GM12874 (cell line): ENCODE data around the gene NKIRAS1.

Experiments
- TF ChIP-seq, protein P1 (sequence below): IDR thresholded peaks from 2 replicates; pipeline ENCODE4 v1.5.1; 2011; ENCODE audit warnings: low read depth, mild to moderate bottlenecking, control low read depth, low read length, moderate library complexity; ENCODE audit not compliant: insufficient read depth

NKIRAS1 gene

GRCh38 chr3:23869977-23870662 lies 46.7 kb downstream of the NKIRAS1 start:
- TF ChIP-seq, protein P1, sequence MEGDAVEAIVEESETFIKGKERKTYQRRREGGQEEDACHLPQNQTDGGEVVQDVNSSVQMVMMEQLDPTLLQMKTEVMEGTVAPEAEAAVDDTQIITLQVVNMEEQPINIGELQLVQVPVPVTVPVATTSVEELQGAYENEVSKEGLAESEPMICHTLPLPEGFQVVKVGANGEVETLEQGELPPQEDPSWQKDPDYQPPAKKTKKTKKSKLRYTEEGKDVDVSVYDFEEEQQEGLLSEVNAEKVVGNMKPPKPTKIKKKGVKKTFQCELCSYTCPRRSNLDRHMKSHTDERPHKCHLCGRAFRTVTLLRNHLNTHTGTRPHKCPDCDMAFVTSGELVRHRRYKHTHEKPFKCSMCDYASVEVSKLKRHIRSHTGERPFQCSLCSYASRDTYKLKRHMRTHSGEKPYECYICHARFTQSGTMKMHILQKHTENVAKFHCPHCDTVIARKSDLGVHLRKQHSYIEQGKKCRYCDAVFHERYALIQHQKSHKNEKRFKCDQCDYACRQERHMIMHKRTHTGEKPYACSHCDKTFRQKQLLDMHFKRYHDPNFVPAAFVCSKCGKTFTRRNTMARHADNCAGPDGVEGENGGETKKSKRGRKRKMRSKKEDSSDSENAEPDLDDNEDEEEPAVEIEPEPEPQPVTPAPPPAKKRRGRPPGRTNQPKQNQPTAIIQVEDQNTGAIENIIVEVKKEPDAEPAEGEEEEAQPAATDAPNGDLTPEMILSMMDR: no peak

DNA sequence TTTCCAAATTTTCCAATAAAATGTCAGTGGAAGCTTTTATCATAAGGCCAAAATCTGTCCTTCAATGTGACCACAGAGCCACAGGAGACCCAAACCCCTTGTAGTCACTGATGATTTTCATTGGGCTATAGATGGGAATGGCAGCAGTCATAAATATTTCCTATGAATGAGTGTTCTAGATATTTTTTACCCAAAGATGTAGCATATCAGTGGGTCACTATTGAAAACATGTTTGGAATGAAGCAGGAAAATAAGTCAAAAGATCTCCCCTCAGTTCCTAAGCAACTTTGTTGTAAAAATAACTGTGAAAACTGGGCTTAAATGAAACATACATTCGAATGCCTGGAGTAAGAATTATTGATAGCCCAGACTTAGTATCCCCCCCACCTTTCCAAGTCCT lies 49.0 kb downstream of the NKIRAS1 start:
- TF ChIP-seq, protein P1: no peak

DNA sequence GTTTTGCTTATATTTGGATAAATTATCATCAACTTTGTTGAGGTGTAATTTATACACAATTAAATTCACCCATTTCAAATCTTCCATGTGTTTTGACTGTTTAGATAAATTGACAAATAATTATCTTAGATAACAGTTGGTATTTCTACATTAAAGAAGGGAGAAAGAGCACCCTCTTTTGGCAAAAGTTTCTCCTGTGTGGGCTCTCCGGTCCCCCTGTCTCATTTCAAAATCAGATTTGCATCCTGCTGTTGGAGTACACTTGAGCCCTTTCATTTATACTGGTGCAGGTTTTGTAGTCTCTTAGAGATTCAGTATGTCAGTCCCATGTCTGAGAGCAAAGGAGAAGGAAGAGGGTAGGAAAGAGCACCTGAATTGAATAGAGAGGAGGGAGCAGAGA lies 49.4 kb downstream of the NKIRAS1 start:
- TF ChIP-seq, protein P1: 0 out of 2 replicates have a peak, but pooled peaks have one; percentile 5

DNA sequence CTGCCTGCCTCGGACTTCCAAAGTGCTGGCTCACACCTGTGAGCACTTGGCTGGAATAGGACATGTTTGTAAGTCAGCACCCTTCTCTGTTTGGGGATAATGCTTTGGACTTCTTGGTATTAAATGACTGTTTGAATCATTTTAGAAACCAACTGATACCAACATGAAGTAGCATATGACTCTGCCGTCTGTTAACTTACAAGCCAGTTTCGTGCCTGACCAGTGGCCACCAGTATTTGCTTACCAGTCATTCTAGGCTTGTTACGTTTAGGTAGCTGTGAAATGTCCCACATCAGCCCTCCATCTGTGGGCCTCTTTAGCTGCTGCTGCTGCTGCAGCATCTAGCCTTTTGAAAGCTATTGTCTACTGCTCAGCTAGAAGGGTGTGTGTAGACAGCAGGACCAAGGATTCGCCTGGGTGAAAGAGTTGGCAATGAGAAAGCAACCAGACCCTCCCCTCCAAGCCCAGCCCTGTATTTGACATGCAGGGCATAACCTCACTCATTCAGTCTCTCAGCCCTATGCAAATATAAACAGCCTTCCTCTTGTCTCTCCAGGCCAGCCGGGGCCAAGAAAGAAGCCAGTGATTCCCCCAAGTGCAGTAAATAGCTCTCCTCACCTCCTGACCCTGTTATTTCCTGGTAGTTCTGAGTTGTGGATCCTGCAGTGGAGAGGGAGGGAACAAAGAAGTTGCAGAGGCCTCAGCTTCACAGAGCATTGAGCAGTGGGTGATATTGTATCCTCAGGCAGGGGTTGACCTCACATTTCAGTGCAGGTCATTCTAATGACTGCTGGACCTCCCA lies 51.0 kb downstream of the NKIRAS1 start:
- TF ChIP-seq, protein P1: no peak

DNA sequence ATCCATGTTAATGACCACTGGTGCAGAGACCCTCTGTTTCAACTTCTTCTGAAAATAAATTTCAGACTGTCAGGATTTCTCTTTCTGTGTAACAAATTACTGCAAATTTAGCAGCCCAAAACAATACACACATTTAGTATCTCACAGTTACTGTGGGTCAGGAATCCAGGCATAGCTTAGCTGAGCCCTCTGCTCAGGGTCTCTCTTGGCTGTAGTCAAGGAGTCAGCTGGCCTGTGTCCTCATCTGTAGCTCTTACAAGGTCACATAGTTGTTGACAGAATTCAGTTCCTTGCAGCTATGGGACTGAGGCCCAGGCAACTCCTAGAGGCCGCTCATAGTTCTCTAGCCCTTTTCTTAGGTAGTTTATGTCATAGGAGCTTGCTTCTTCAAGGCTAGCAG lies 51.9 kb downstream of the NKIRAS1 start:
- TF ChIP-seq, protein P1: no peak

DNA sequence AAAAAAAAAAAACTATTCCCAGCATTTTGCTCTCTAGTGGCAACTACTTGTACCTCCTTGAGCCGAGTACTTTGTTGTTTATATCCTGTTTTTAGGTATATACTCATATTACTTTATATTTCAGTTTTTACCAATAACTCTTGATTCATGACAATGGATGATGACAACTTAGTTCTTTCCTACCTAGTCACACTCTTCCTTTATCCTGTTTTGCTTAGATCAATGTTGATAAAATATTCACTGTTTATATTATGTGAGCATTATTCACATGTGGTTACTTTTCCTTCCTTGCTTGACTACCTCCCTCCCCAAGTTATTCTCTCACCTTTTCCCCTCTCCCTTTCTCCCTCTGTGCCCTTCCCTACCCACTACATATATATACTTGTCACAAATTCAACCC lies 53.7 kb downstream of the NKIRAS1 start:
- TF ChIP-seq, protein P1: no peak

- TF ChIP-seq, protein P1: no peak
These were observed 55.1 kb downstream of the NKIRAS1 start for GRCh38 chr3:23861689-23862088.
